IMR-90 (cell line): ENCODE measurements around the gene RALGPS1. TPM values are rescaled to one million over a fixed set of nuclear protein-coding genes. Genes with fewer than 3 reads are reported as not detected.

Experiments
- ATAC-seq: fragments of 200-7000 bp; cut with Tn5 transposase; 2 replicates; pipeline ENCODE4 v1.9.1; 2020; ENCODE audit warnings: low read depth, mild to moderate bottlenecking, moderate library complexity
- BruUV-seq: library from RNA; stranded (reverse); fragments of 400-500 nt; replicated peaks from 2 replicates; lab custom pipeline; 2021; lab: Mats Ljungman, UMichigan
- CTCF ChIA-PET: fragments of 300-600 bp; formaldehyde crosslinking; extraction: SDS; loops from one replicate; lab custom pipeline; 2021; ENCODE audit warnings: antibody characterized with exemption; lab: Yijun Ruan, JAX
- POLR2A ChIA-PET: fragments of 300-600 bp; sonication (Branson Sonifier 250); formaldehyde crosslinking; loops from one replicate; lab custom pipeline; 2022; ENCODE audit warnings: antibody characterized with exemption; ENCODE audit not compliant: unreplicated experiment; lab: Charles Lee
- DNase-seq: peaks from one replicate; pipeline ENCODE4 v3.0.0; 2013
- H2AFZ ChIP-seq: replicated peaks from 2 replicates; pipeline ENCODE3; 2013; ENCODE audit warnings: low read length, mild to moderate bottlenecking; ENCODE audit not compliant: poor library complexity
- H2AK5ac ChIP-seq: 2 replicates; pipeline ENCODE4 v1.6.1; 2013; ENCODE audit warnings: low read depth, low read length, inconsistent platforms
- H2AK9ac ChIP-seq: replicated peaks from 2 replicates; pipeline ENCODE3; 2013; ENCODE audit warnings: mild to moderate bottlenecking, low read depth, low read length, moderate library complexity; ENCODE audit not compliant: poor library complexity
- H2BK120ac ChIP-seq: 2 replicates; pipeline ENCODE4 v1.6.1; 2013; ENCODE audit warnings: low read depth, low read length, inconsistent platforms
- H2BK15ac ChIP-seq: 3 replicates; pipeline ENCODE4 v1.6.1; 2013; ENCODE audit warnings: low read depth, low read length, inconsistent platforms
- H2BK20ac ChIP-seq: 2 replicates; pipeline ENCODE4 v1.6.1; 2013; ENCODE audit warnings: low read depth, mild to moderate bottlenecking, inconsistent platforms, low read length, moderate library complexity
- H2BK5ac ChIP-seq: 2 replicates; pipeline ENCODE4 v1.6.1; 2013; ENCODE audit warnings: mild to moderate bottlenecking, low read depth, low read length, inconsistent platforms; ENCODE audit not compliant: poor library complexity, severe bottlenecking
- H3K14ac ChIP-seq: replicated peaks from 2 replicates; pipeline ENCODE4 v1.6.1; 2013; ENCODE audit warnings: low read depth, low read length, inconsistent platforms
- H3K18ac ChIP-seq: 2 replicates; pipeline ENCODE4 v1.6.1; 2013; ENCODE audit warnings: low read depth, low read length, control low read depth
- H3K23ac ChIP-seq: 2 replicates; pipeline ENCODE4 v1.6.1; 2013; ENCODE audit warnings: low read depth, low read length, inconsistent platforms
- H3K27ac ChIP-seq: 2 replicates; pipeline ENCODE4 v1.5.1; 2013; ENCODE audit warnings: mild to moderate bottlenecking, control low read depth, low read length; ENCODE audit not compliant: insufficient read depth
- H3K27me3 ChIP-seq: 2 replicates; pipeline ENCODE4 v1.6.1; 2013; ENCODE audit warnings: low read length; ENCODE audit not compliant: control insufficient read depth, insufficient read depth
- H3K36me3 ChIP-seq: 2 replicates; pipeline ENCODE4 v1.6.1; 2013; ENCODE audit warnings: low read length, mixed read lengths; ENCODE audit not compliant: control insufficient read depth, insufficient read depth
- H3K4ac ChIP-seq: 2 replicates; pipeline ENCODE4 v1.6.1; 2013; ENCODE audit warnings: low read depth, low read length, inconsistent platforms
- H3K4me1 ChIP-seq: 2 replicates; pipeline ENCODE4 v1.6.1; 2013; ENCODE audit warnings: low read length, mixed read lengths; ENCODE audit not compliant: control insufficient read depth, insufficient read depth
- H3K4me2 ChIP-seq: 2 replicates; pipeline ENCODE4 v1.6.1; 2013; ENCODE audit warnings: low read depth, mild to moderate bottlenecking, control low read depth, low read length, moderate library complexity
- H3K4me3 ChIP-seq: 2 replicates; pipeline ENCODE4 v1.5.1; 2013; ENCODE audit warnings: low read depth, mild to moderate bottlenecking, control low read depth, low read length, moderate library complexity; ENCODE audit not compliant: insufficient read depth
- H3K56ac ChIP-seq: 2 replicates; pipeline ENCODE4 v1.6.1; 2013; ENCODE audit warnings: low read length, inconsistent platforms; ENCODE audit not compliant: insufficient read depth; ENCODE audit errors: extremely low read depth
- H3K79me1 ChIP-seq, 2 experiments: 2 replicates each; pipeline ENCODE4 v1.6.1; 2013; ENCODE audit warnings: low read length in 2 of 2, inconsistent platforms in 1 of 2, low read depth in 1 of 2
- H3K9ac ChIP-seq: 2 replicates; pipeline ENCODE4 v1.6.1; 2013; ENCODE audit warnings: low read depth, low read length, control low read depth
- H3K9me1 ChIP-seq: 2 replicates; pipeline ENCODE4 v1.6.1; 2013; ENCODE audit warnings: low read length, inconsistent platforms; ENCODE audit not compliant: insufficient read depth
- H3K9me3 ChIP-seq: 2 replicates; pipeline ENCODE4 v1.6.1; 2013; ENCODE audit warnings: low read length; ENCODE audit not compliant: control insufficient read depth, insufficient read depth
- H4K20me1 ChIP-seq: 2 replicates; pipeline ENCODE4 v1.6.1; 2013; ENCODE audit warnings: low read length, inconsistent platforms; ENCODE audit not compliant: insufficient read depth
- H4K5ac ChIP-seq: 2 replicates; pipeline ENCODE4 v1.6.1; 2013; ENCODE audit warnings: mild to moderate bottlenecking, low read depth, low read length, control low read depth
- H4K8ac ChIP-seq, 2 experiments: 2 replicates each; pipeline ENCODE4 v1.6.1; 2013; ENCODE audit warnings: low read depth in 2 of 2, low read length in 2 of 2, control low read depth in 1 of 2, inconsistent platforms in 1 of 2
- H4K91ac ChIP-seq: 2 replicates; pipeline ENCODE4 v1.6.1; 2013; ENCODE audit warnings: low read depth, low read length, inconsistent platforms; ENCODE audit not compliant: insufficient read depth
- CEBPB ChIP-seq: IDR thresholded peaks from 2 replicates; pipeline ENCODE4 v1.6.1; 2012; ENCODE audit warnings: low read depth, low read length, improper control_type of control experiment
- CHD1 ChIP-seq: IDR thresholded peaks from 2 replicates; pipeline ENCODE4 v1.6.1; 2012; ENCODE audit warnings: low read depth, low read length, improper control_type of control experiment
- FOS ChIP-seq: fragments of 150-350 bp; IDR thresholded peaks from 2 replicates; pipeline ENCODE4 v1.6.1; 2016; ENCODE audit warnings: low read depth, low read length
- MAFK ChIP-seq: IDR thresholded peaks from 2 replicates; pipeline ENCODE4 v1.6.1; 2012; ENCODE audit warnings: low read depth, low read length, improper control_type of control experiment
- MAZ ChIP-seq: IDR thresholded peaks from 2 replicates; pipeline ENCODE4 v1.6.1; 2012; ENCODE audit warnings: low read depth, mild to moderate bottlenecking, low read length, improper control_type of control experiment, moderate library complexity, borderline replicate concordance
- NFE2L2 ChIP-seq: fragments of 150-350 bp; IDR thresholded peaks from 2 replicates; pipeline ENCODE4 v1.6.1; 2016; ENCODE audit warnings: low read depth, mild to moderate bottlenecking, low read length
- RAD21 ChIP-seq: IDR thresholded peaks from 2 replicates; pipeline ENCODE4 v1.6.1; 2012; ENCODE audit warnings: low read length, improper control_type of control experiment
- RCOR1 ChIP-seq: IDR thresholded peaks from 2 replicates; pipeline ENCODE4 v1.6.1; 2012; ENCODE audit warnings: mild to moderate bottlenecking, low read length, improper control_type of control experiment; ENCODE audit not compliant: insufficient replicate concordance
- WGBS, 2 experiments: methylation state at CpG; one replicate each; pipeline versions ENCODE4 v1.1.5 to v1.1.7; 2013; ENCODE audit warnings: missing lambda C conversion rate in 2 of 2; ENCODE audit not compliant: insufficient read length in 1 of 2; ENCODE audit errors: extremely low coverage in 2 of 2; 5-methylcytosine and 5-hydroxymethylcytosine counted together
- dilution Hi-C: fragments of 300-500 bp; cut with HindIII; formaldehyde crosslinking; loops from one replicate; pipeline ENCODE4 v1.14.3; 2018; ENCODE audit warnings: low sequenced_read_pairs; ENCODE audit not compliant: unreplicated experiment
- in situ Hi-C: fragments of 300-500 bp; cut with MboI; formaldehyde crosslinking; loops from 3 replicates; pipeline ENCODE4 v1.14.3; 2019; ENCODE audit warnings: low sequenced_read_pairs, inconsistent platforms, mixed read lengths
- intact Hi-C: fragments of 100-400 bp; cut with micrococcal nuclease; formaldehyde crosslinking; loops from 2 replicates; pipeline ENCODE4 v1.10.0; 2022
- polyA plus RNA-seq, 3 experiments: library from polyadenylated mRNA; depleted of rRNA; stranded (reverse); fragments of >200 nt; gene quantifications; 2 replicates each; pipeline ENCODE4 v1.2.3, GENCODE V29; 2012; ENCODE audit warnings: low replicate concordance in 1 of 3
- total RNA-seq: library from RNA; depleted of rRNA; stranded (reverse); fragments of >200 nt; gene quantifications from 2 replicates; pipeline ENCODE4 v1.2.3, GENCODE V29; 2012

Gene RALGPS1
- total and polyA plus RNA-seq, 2 of the 4 experiments (the other 2 are of a cell fraction): 0.90 to 2.8 TPM

DNA sequence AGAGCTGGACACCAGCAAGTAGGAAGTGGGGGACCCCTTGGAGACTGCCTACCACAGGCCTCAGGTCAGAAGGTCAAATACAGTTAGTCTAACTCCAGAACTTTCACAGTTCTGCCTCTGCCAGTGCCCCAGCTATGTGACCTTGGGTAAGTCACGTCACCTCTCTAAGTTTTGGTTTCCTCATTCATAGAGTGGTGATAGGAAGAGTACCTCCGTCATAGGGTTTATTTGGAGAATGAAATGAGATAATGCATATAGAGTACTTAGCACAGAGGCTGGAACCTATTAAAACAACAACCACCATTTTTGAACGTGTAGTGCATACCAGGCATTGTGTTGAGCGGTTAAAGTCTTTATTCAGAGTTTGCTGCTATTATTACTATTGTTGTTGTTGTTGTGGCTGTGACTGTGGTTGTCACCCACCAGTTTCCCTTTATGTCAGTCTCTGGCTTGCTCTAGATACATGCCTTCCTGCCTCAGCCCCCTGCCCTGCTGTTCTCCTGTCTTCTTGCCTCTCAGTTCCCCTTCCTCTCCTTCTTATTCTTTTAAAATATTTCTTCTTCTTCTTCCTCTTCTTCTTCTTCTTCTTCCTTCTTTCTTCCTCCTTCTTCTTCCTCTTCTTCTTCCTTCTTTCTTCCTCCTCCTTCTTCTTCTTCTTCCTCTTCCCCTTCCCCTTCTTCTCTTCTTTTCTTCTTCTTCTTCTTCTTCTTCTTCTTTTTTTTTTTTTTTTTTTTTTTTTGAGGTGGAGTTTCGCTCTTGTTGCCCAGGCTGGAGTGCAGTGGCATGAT is 67.8 kb downstream of the RALGPS1 start:
- H4K8ac ChIP-seq: no peak overlapping the region
- no peak overlapping the region for H4K91ac ChIP-seq
- intact Hi-C loops (no loop called here), in situ Hi-C loops (no loop called here), dilution Hi-C loops (no loop called here)
- no peak overlapping the region for H3K23ac ChIP-seq
- WGBS, 2 experiments: no CpG with 5 or more reads among the region's 5 CpGs
- H2AK9ac ChIP-seq: no peak overlapping the region
- no peak overlapping the region for H2BK15ac ChIP-seq
- H2BK20ac ChIP-seq: no peak overlapping the region
- CTCF ChIA-PET: no interaction called here
- H3K4me1 ChIP-seq: 0 out of 2 replicates have a peak, but pooled peaks cover 2% of the 10 kb centered on the region
- no peak overlapping the region for H3K4ac ChIP-seq
- H4K5ac ChIP-seq: no peak overlapping the region
- H3K18ac ChIP-seq: no peak overlapping the region
- no peak overlapping the region for H3K9ac ChIP-seq
- no peaks in the 10 kb centered on the region for H3K27me3 ChIP-seq
- H2BK120ac ChIP-seq: no peak overlapping the region
- H3K4me3 ChIP-seq: no peak overlapping the region
- H3K27ac ChIP-seq: no peak overlapping the region
- H2AK5ac ChIP-seq: no peak overlapping the region
- no peaks in the 10 kb centered on the region for H4K20me1 ChIP-seq
- H3K9me1 ChIP-seq: peaks cover 4% of the 10 kb centered on the region; the same call in 1 of the 2 replicates
- peaks cover 4% of the 10 kb centered on the region; the same call in 1 of the 2 replicates for H3K9me3 ChIP-seq
- H2AFZ ChIP-seq: no peak overlapping the region
- no peak overlapping the region for H3K14ac ChIP-seq
- no peak overlapping the region for H3K56ac ChIP-seq
- no peak for ATAC-seq
- H2BK5ac ChIP-seq: no peak overlapping the region
- POLR2A ChIA-PET: no interaction called here
- no peaks in the 10 kb centered on the region for H3K79me1 ChIP-seq
- no TSS peak for BruUV-seq
- TF ChIP-seq RCOR1: no peak
- TF ChIP-seq CEBPB: no peak
- no peak for TF ChIP-seq FOS
- TF ChIP-seq MAFK: no peak
- TF ChIP-seq CHD1: no peak
- TF ChIP-seq MAZ: no peak
- TF ChIP-seq RAD21: no peak
- TF ChIP-seq NFE2L2: no peak
- DNase-seq: no peak
- H3K4me2 ChIP-seq: no peak overlapping the region
- H3K36me3 ChIP-seq: no peaks in the 10 kb centered on the region
